Measurements from ENCODE around the gene SUPT4H1.

SUPT4H1 gene

GRCh38 chr17:58331815-58332777 is 19.9 kb downstream of the SUPT4H1 start:
- no peak for TF ChIP-seq TAF1 (IDR thresholded peaks at IDR 0.05; ENCODE audit: borderline replicate concordance, insufficient read depth, low read length)
- no peak for TF ChIP-seq POLR2AphosphoS5 (IDR thresholded peaks at IDR 0.05; ENCODE audit: low read depth, low read length)
- no peak for TF ChIP-seq SIN3A (IDR thresholded peaks at IDR 0.05; ENCODE audit: borderline replicate concordance, insufficient read depth, low read length)
- TF ChIP-seq REST (IDR thresholded peaks at IDR 0.05; ENCODE audit: insufficient read depth in 1 of 2, low read depth in 2 of 2, low read length in 2 of 2) = no peak
- TF ChIP-seq FOXP2 (optimal IDR thresholded peaks at IDR 0.05; ENCODE audit: borderline replicate concordance, extremely low read depth, extremely low read length, insufficient read depth) = no peak

- no peak for TF ChIP-seq SIN3A (IDR thresholded peaks at IDR 0.05; ENCODE audit: borderline replicate concordance, insufficient read depth, low read length)
- no peak for TF ChIP-seq POLR2AphosphoS5 (IDR thresholded peaks at IDR 0.05; ENCODE audit: low read depth, low read length)
- no peak for TF ChIP-seq FOXP2 (optimal IDR thresholded peaks at IDR 0.05; ENCODE audit: borderline replicate concordance, extremely low read depth, extremely low read length, insufficient read depth)
- TF ChIP-seq REST (IDR thresholded peaks at IDR 0.05; ENCODE audit: insufficient read depth in 1 of 2, low read depth in 2 of 2, low read length in 2 of 2) = no peak
- TF ChIP-seq TAF1 (IDR thresholded peaks at IDR 0.05; ENCODE audit: borderline replicate concordance, insufficient read depth, low read length) = no peak
Measured at GRCh38 chr17:58330997-58331814, 20.8 kb downstream of the SUPT4H1 start.

- no peak for TF ChIP-seq REST (IDR thresholded peaks at IDR 0.05; ENCODE audit: insufficient read depth in 1 of 2, low read depth in 2 of 2, low read length in 2 of 2)
- TF ChIP-seq SIN3A (IDR thresholded peaks at IDR 0.05; ENCODE audit: borderline replicate concordance, insufficient read depth, low read length) = no peak
- TF ChIP-seq FOXP2 (optimal IDR thresholded peaks at IDR 0.05; ENCODE audit: borderline replicate concordance, extremely low read depth, extremely low read length, insufficient read depth) = no peak
- TF ChIP-seq POLR2AphosphoS5 (IDR thresholded peaks at IDR 0.05; ENCODE audit: low read depth, low read length) = no peak
- TF ChIP-seq TAF1 (IDR thresholded peaks at IDR 0.05; ENCODE audit: borderline replicate concordance, insufficient read depth, low read length) = no peak
Measured at GRCh38 chr17:58330538-58330996, 21.4 kb downstream of the SUPT4H1 start.

- no peak for TF ChIP-seq REST (IDR thresholded peaks at IDR 0.05; ENCODE audit: insufficient read depth in 1 of 2, low read depth in 2 of 2, low read length in 2 of 2)
- TF ChIP-seq FOXP2 (optimal IDR thresholded peaks at IDR 0.05; ENCODE audit: borderline replicate concordance, extremely low read depth, extremely low read length, insufficient read depth) = no peak
- TF ChIP-seq POLR2AphosphoS5 (IDR thresholded peaks at IDR 0.05; ENCODE audit: low read depth, low read length) = no peak
- no peak for TF ChIP-seq TAF1 (IDR thresholded peaks at IDR 0.05; ENCODE audit: borderline replicate concordance, insufficient read depth, low read length)
- no peak for TF ChIP-seq SIN3A (IDR thresholded peaks at IDR 0.05; ENCODE audit: borderline replicate concordance, insufficient read depth, low read length)
Measured at GRCh38 chr17:58329810-58330537, 22.0 kb downstream of the SUPT4H1 start.
